ENCODE measurements around the gene NOX5.

The NOX5 gene

DNA sequence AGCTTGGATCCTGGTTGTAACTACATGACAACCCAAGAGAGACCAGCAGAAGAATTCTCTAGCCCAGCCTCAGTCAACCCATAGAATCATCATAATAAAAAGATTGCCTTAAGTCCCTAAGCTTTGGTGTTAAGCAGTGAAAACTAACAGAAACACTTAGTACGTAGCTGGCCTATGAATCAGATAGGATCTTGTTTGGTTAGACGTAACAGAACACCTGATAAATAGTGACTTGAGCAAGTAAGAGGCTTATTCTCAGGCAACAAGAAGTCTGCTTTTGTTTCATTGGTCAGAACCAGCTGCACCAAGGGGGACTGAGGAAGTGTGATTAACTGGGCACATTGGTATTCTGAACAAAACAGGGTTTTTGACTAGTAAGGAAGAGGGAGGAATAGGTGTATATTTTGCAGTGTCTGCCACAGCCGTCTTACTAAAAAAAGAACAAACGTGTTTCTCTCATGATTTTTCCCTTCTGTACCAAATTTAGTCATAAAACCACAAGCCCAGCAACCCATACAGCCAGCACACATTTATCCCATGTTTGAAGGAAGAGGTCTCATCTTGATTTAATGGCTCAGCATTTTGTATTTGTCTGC, 92.6 kb downstream of the NOX5 start:
- DNase-seq, result no peak
